Measurements from ENCODE around the gene EDDM3A.

EDDM3A gene

GRCh38 chr14:20781803-20782202, 36.1 kb downstream of the EDDM3A start:
- Mint-ChIP-seq H3K4me3 (peak overlapping the region in 2 of 3 experiments; percentile 8 to 33), H3K27ac (peak overlapping the region; percentile 12 to 89 (median 56)), H3K27me3 (ENCODE audit: low read depth) (no peaks in the 10 kb centered on the region), H3K9me3 (no peaks in the 10 kb centered on the region), H3K36me3 (ENCODE audit: low read depth) (no peaks in the 10 kb centered on the region), H3K4me1 (peaks cover 14% of the 10 kb centered on the region)
- TF ChIP-seq CTCF (IDR thresholded peaks at IDR 0.05; ENCODE audit: unreplicated experiment in 3 of 3) = no peak

GRCh38 chr14:20782280-20782890, 36.7 kb downstream of the EDDM3A start:
- H3K9me3 Mint-ChIP-seq = no peaks in the 10 kb centered on the region
- peak overlapping the region in 2 of 3 experiments; percentile 8 to 33 for H3K4me3 Mint-ChIP-seq
- no peaks in the 10 kb centered on the region for H3K36me3 Mint-ChIP-seq (ENCODE audit: low read depth)
- H3K27me3 Mint-ChIP-seq (ENCODE audit: low read depth) = no peaks in the 10 kb centered on the region
- TF ChIP-seq CTCF (IDR thresholded peaks at IDR 0.05; ENCODE audit: unreplicated experiment in 3 of 3) = no peak
- H3K4me1 Mint-ChIP-seq = peaks cover 14% of the 10 kb centered on the region
- H3K27ac Mint-ChIP-seq = peak overlapping the region; percentile 12 to 89 (median 56)

GRCh38 chr14:20787025-20787424, 41.3 kb downstream of the EDDM3A start:
- H3K27me3 Mint-ChIP-seq (ENCODE audit: low read depth) = no peaks in the 10 kb centered on the region
- TF ChIP-seq CTCF (IDR thresholded peaks at IDR 0.05; ENCODE audit: unreplicated experiment in 3 of 3) = no peak
- no peak overlapping the region for H3K4me3 Mint-ChIP-seq
- H3K4me1 Mint-ChIP-seq = peaks cover 5% of the 10 kb centered on the region
- no peaks in the 10 kb centered on the region for H3K36me3 Mint-ChIP-seq (ENCODE audit: low read depth)
- no peak overlapping the region for H3K27ac Mint-ChIP-seq
- H3K9me3 Mint-ChIP-seq = no peaks in the 10 kb centered on the region

- H3K27me3 Mint-ChIP-seq (ENCODE audit: low read depth) = no peaks in the 10 kb centered on the region
- no peak overlapping the region for H3K4me3 Mint-ChIP-seq
- no peaks in the 10 kb centered on the region for H3K36me3 Mint-ChIP-seq (ENCODE audit: low read depth)
- no peak overlapping the region for H3K27ac Mint-ChIP-seq
- H3K9me3 Mint-ChIP-seq = no peaks in the 10 kb centered on the region
- H3K4me1 Mint-ChIP-seq = no peaks in the 10 kb centered on the region
- no peak for TF ChIP-seq CTCF (IDR thresholded peaks at IDR 0.05; ENCODE audit: unreplicated experiment in 3 of 3)
These were observed 43.6 kb downstream of the EDDM3A start for GRCh38 chr14:20789230-20789813.

GRCh38 chr14:20790464-20791116, 44.9 kb downstream of the EDDM3A start:
- no peak for TF ChIP-seq CTCF (IDR thresholded peaks at IDR 0.05; ENCODE audit: unreplicated experiment in 3 of 3)
- Mint-ChIP-seq H3K27me3 (ENCODE audit: low read depth) (no peaks in the 10 kb centered on the region), H3K27ac (no peak overlapping the region), H3K4me1 (no peaks in the 10 kb centered on the region), H3K36me3 (ENCODE audit: low read depth) (no peaks in the 10 kb centered on the region), H3K4me3 (no peak overlapping the region), H3K9me3 (no peaks in the 10 kb centered on the region)

Measured in nephron (organoid).